ENCODE results near the gene NME1. TPM values are rescaled to one million over a fixed set of nuclear protein-coding genes. Genes with fewer than 3 reads are reported as not detected.
A peak's percentile ranks its signal among the peaks of the same experiment; 100 is the strongest.

The NME1 gene
- total and polyA plus RNA-seq, 10 of the 15 experiments (the other 5 are each of a cell fraction or from before 2014, with no cell fraction given), result 273 to 1,362 (median 455) TPM

DNA sequence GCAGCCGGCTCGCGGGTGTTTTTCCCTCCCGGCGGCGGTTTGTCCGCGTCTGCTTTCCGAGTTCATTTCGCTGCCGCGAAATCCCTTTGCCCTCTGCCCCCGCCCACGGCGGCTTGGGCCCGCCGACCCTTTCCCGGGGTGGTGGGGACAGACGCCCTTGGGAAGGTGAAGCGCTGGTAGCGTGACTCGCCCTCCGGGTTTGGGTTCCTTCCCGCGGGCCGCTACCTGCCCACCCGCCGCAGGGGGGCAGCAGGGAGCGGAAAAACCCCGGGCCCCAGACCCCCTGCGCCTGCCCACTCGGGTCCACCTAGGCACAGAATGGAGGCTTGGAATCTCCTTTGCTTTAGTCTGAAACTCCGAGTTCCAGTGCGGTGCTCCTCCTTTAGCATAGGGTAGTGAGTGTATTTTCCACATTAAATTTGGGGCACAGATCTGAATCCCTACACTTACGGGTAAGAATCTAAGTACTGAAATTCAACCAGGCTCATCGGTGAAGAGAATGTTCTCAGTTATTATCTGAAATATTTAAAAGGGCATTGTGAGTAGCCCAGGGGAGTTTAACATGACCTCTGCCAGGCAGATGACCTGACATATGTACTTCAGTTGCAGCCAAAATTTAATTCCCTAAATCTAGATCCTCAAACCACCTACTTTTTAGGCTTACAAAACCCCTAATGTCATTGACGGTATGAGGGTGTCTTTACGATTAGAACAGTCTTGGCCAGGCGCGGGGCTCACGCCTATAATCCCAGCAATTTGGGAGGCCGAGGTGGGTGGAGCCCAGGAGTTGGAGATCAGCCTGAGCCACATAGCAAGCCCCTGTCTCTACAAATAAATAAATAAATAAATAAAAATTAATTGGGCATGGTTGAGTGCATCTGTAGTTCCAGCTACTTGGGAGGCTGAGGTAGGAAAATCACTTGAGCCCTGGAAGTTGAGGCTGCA lies 13.9 kb downstream of the NME1 start:
- intact Hi-C loops (cut with micrococcal nuclease; ENCODE audit: unreplicated experiment), result loop anchor here (5.0 kb wide), 1 partner anchor 95 kb away; the partner anchor contains the start of genes MBTD1 and UTP18
- TF ChIP-seq ASH2L (IDR thresholded peaks at IDR 0.05; ENCODE audit: borderline replicate concordance, low read depth) (no peak), SMARCA5 (IDR thresholded peaks at IDR 0.05) (peak; percentile 61; the same call in 1 of the 2 replicates), SP1 (IDR thresholded peaks at IDR 0.05; ENCODE audit: low read depth, low read length) (no peak), NBN (IDR thresholded peaks at IDR 0.05) (peak; percentile 75), SPI1 (IDR thresholded peaks at IDR 0.05; ENCODE audit: borderline replicate concordance, insufficient read depth, low read depth, low read length) (0 out of 2 replicates have a peak, but pooled peaks have one; percentile 1), BMI1 (IDR thresholded peaks at IDR 0.05; ENCODE audit: borderline replicate concordance) (no peak), EGR1 (IDR thresholded peaks at IDR 0.05; ENCODE audit: borderline replicate concordance in 1 of 2, low read depth in 2 of 2, low read length in 2 of 2) (peak in 1 of 2 experiments; percentile 23; a peak in 1 of 3 replicates), CHD4 (IDR thresholded peaks at IDR 0.05) (no peak), IKZF2 (IDR thresholded peaks at IDR 0.05) (peak; percentile 18 to 41; a peak in 2 of 4 replicates), TCF7 (IDR thresholded peaks at IDR 0.05; ENCODE audit: borderline replicate concordance) (no peak), TCF12 (IDR thresholded peaks at IDR 0.05; ENCODE audit: low read depth, low read length) (peak; percentile 27; the same call in 1 of the 2 replicates), BHLHE40 (IDR thresholded peaks at IDR 0.05; ENCODE audit: borderline replicate concordance in 1 of 2, low read depth in 2 of 2, low read length in 1 of 2) (0 out of 4 replicates have a peak, but pooled peaks have one; percentile 5 to 21)
- TF ChIP-seq, protein P1, sequence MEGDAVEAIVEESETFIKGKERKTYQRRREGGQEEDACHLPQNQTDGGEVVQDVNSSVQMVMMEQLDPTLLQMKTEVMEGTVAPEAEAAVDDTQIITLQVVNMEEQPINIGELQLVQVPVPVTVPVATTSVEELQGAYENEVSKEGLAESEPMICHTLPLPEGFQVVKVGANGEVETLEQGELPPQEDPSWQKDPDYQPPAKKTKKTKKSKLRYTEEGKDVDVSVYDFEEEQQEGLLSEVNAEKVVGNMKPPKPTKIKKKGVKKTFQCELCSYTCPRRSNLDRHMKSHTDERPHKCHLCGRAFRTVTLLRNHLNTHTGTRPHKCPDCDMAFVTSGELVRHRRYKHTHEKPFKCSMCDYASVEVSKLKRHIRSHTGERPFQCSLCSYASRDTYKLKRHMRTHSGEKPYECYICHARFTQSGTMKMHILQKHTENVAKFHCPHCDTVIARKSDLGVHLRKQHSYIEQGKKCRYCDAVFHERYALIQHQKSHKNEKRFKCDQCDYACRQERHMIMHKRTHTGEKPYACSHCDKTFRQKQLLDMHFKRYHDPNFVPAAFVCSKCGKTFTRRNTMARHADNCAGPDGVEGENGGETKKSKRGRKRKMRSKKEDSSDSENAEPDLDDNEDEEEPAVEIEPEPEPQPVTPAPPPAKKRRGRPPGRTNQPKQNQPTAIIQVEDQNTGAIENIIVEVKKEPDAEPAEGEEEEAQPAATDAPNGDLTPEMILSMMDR (IDR thresholded peaks at IDR 0.05 in 2 of 3, conservative IDR thresholded peaks at IDR 0.05 in 1 of 3; ENCODE audit: control insufficient read depth in 2 of 3, extremely low read depth in 1 of 3, insufficient read depth in 1 of 3, low read depth in 3 of 3, low read length in 3 of 3), result peak; percentile 73 to 85 (median 75)
- TF ChIP-seq, protein P2, sequence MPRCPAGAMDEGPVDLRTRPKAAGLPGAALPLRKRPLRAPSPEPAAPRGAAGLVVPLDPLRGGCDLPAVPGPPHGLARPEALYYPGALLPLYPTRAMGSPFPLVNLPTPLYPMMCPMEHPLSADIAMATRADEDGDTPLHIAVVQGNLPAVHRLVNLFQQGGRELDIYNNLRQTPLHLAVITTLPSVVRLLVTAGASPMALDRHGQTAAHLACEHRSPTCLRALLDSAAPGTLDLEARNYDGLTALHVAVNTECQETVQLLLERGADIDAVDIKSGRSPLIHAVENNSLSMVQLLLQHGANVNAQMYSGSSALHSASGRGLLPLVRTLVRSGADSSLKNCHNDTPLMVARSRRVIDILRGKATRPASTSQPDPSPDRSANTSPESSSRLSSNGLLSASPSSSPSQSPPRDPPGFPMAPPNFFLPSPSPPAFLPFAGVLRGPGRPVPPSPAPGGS (IDR thresholded peaks at IDR 0.05; ENCODE audit: borderline replicate concordance, insufficient read depth, low read depth, low read length, poor library complexity, severe bottlenecking), result peak; percentile 6
- TF ChIP-seq, protein P3, sequence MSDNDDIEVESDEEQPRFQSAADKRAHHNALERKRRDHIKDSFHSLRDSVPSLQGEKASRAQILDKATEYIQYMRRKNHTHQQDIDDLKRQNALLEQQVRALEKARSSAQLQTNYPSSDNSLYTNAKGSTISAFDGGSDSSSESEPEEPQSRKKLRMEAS (IDR thresholded peaks at IDR 0.05; ENCODE audit: low read depth, low read length), result no peak; the same call in 1 of the 2 replicates

More for the DNA sequence above, 13.9 kb downstream of the NME1 start:
- H3K4me3 ChIP-seq, result peak overlapping the region; percentile 96
- ChIA-PET SMC1A (ENCODE audit: uncharacterized antibody, unreplicated experiment) (interaction anchor here (1.0 to 1.2 kb wide), 2 partner anchors 72 to 121 kb away, joined by 3 read pairs; no protein-coding TSS in a partner anchor), POLR2A (interaction anchor here (0.8 kb wide), 1 partner anchor 14 kb away, joined by 3 read pairs; the partner anchor contains the start of gene NME1), RAD21 (ENCODE audit: unreplicated experiment) (interaction anchor here (1.5 to 1.8 kb wide), 2 partner anchors 91 to 165 kb away, joined by 4 to 5 read pairs; no protein-coding TSS in a partner anchor), CTCF (interaction anchor here (0.9 to 5.8 kb wide), 2 partner anchors 12 to 13 kb away, joined by 3 to 35 read pairs; partner anchors contain the start of gene NME1)
- H3K27ac ChIP-seq (ENCODE audit: control insufficient read depth, insufficient read depth), result peak overlapping the region; percentile 92
- no peaks in the 10 kb centered on the region for H4K20me1 ChIP-seq (ENCODE audit: control insufficient read depth, insufficient read depth)
- peak overlapping the region; percentile 84 for H3K4me2 ChIP-seq (ENCODE audit: control insufficient read depth, insufficient read depth)
- peaks cover 25% of the 10 kb centered on the region for H3K79me2 ChIP-seq (ENCODE audit: control insufficient read depth, insufficient read depth, low read length)
- ATAC-seq (peak; percentile 75), DNase-seq (ENCODE audit: low read depth, low spot score) (no peak), FAIRE-seq (peak; percentile 88)
- peak overlapping the region; percentile 87 for H2AFZ ChIP-seq (ENCODE audit: control insufficient read depth, low read depth, low read length)
- no peaks in the 10 kb centered on the region for H3K9me3 ChIP-seq (replicated peaks; ENCODE audit: control insufficient read depth, insufficient read depth, low read length)
- H3K4me1 ChIP-seq (ENCODE audit: control insufficient read depth, insufficient read depth, low read length), result peaks cover 12% of the 10 kb centered on the region
- H3K36me3 ChIP-seq (ENCODE audit: control insufficient read depth in 2 of 2, insufficient read depth in 2 of 2, low read length in 1 of 2), result peaks cover 5 to 25% of the 10 kb centered on the region in 2 experiments
- no peaks in the 10 kb centered on the region for H3K27me3 ChIP-seq (replicated peaks in 1 of 2; ENCODE audit: control insufficient read depth in 2 of 2, insufficient read depth in 2 of 2, low read length in 1 of 2)
- H3K9ac ChIP-seq (ENCODE audit: control insufficient read depth, insufficient read depth, low read length), result peak overlapping the region; percentile 93
- TSS peak; percentile 69 for BruUV-seq (replicated peaks)
- in situ Hi-C loops (cut with MboI), result loop anchor here (10.0 kb wide), 1 partner anchor 62 kb away; no protein-coding TSS in a partner anchor
- 7% methylated on average over 42 of the region's 42 CpGs for WGBS (ENCODE audit: insufficient coverage, insufficient replicate concordance, low lambda C conversion rate, missing lambda C conversion rate)

Measured in GM12878 (cell line).